H9 (cell line): ENCODE results near the gene PPP1CA. TPM values are rescaled to one million over a fixed set of nuclear protein-coding genes. Genes with fewer than 3 reads are reported as not detected.

Source experiments
- DNase-seq: peaks from one replicate; pipeline ENCODE4 v3.0.0-alpha.2; 2017
- H2AFZ ChIP-seq: one replicate; pipeline ENCODE4 v1.6.1; 2013; ENCODE audit warnings: mild to moderate bottlenecking, low read length, control low read depth, moderate library complexity
- H2AK5ac ChIP-seq: 2 replicates; pipeline ENCODE4 v1.6.1; 2013; ENCODE audit warnings: low read length, control low read depth, mixed read lengths; ENCODE audit not compliant: insufficient read length
- H2BK120ac ChIP-seq: one replicate; pipeline ENCODE4 v1.6.1; 2013; ENCODE audit warnings: low read depth, mild to moderate bottlenecking, low read length, control low read depth, inconsistent platforms; ENCODE audit not compliant: poor library complexity, severe bottlenecking
- H2BK12ac ChIP-seq: 2 replicates; pipeline ENCODE4 v1.6.1; 2013; ENCODE audit warnings: low read length, control low read depth, mixed read lengths, low read depth; ENCODE audit not compliant: insufficient read length
- H2BK15ac ChIP-seq: 2 replicates; pipeline ENCODE4 v1.6.1; 2013; ENCODE audit warnings: low read depth, low read length, control low read depth
- H2BK20ac ChIP-seq: one replicate; pipeline ENCODE4 v1.6.1; 2013; ENCODE audit warnings: low read depth, mild to moderate bottlenecking, low read length, control low read depth, inconsistent platforms; ENCODE audit not compliant: poor library complexity, severe bottlenecking
- H2BK5ac ChIP-seq: 2 replicates; pipeline ENCODE4 v1.6.1; 2013; ENCODE audit warnings: low read length, control low read depth, mixed read lengths; ENCODE audit not compliant: insufficient read length
- H3K14ac ChIP-seq: 2 replicates; pipeline ENCODE4 v1.6.1; 2013; ENCODE audit warnings: low read length, control low read depth; ENCODE audit not compliant: insufficient read depth
- H3K18ac ChIP-seq: 2 replicates; pipeline ENCODE4 v1.6.1; 2013; ENCODE audit warnings: low read depth, mild to moderate bottlenecking, mixed read lengths, low read length, control low read depth; ENCODE audit not compliant: insufficient read length
- H3K23ac ChIP-seq: 2 replicates; pipeline ENCODE4 v1.6.1; 2013; ENCODE audit warnings: low read length, control low read depth, mixed read lengths, low read depth; ENCODE audit not compliant: insufficient read length
- H3K23me2 ChIP-seq: 2 replicates; pipeline ENCODE4 v1.6.1; 2013; ENCODE audit warnings: low read depth, mild to moderate bottlenecking, mixed read lengths, low read length, control low read depth; ENCODE audit not compliant: insufficient read length, poor library complexity, severe bottlenecking
- H3K27ac ChIP-seq: 2 replicates; pipeline ENCODE4 v1.5.1; 2013; ENCODE audit warnings: low read length, control low read depth, mixed read lengths, low read depth; ENCODE audit not compliant: insufficient read length
- H3K27me3 ChIP-seq: 2 replicates; pipeline ENCODE4 v1.6.1; 2013; ENCODE audit warnings: low read length, control low read depth, inconsistent platforms; ENCODE audit not compliant: insufficient read depth
- H3K4ac ChIP-seq: 2 replicates; pipeline ENCODE4 v1.6.1; 2013; ENCODE audit warnings: low read depth, mild to moderate bottlenecking, control low read depth, inconsistent platforms, low read length, moderate library complexity
- H3K4me1 ChIP-seq: 2 replicates; pipeline ENCODE4 v1.6.1; 2013; ENCODE audit warnings: low read length, control low read depth, inconsistent platforms; ENCODE audit not compliant: insufficient read depth
- H3K4me2 ChIP-seq: 2 replicates; pipeline ENCODE4 v1.6.1; 2013; ENCODE audit warnings: low read length, control low read depth, mixed read lengths; ENCODE audit not compliant: insufficient read length, insufficient read depth
- H3K56ac ChIP-seq: 2 replicates; pipeline ENCODE4 v1.6.1; 2013; ENCODE audit warnings: low read depth, mild to moderate bottlenecking, mixed read lengths, low read length, control low read depth; ENCODE audit not compliant: insufficient read length
- H3K79me1 ChIP-seq: 2 replicates; pipeline ENCODE4 v1.6.1; 2013; ENCODE audit warnings: low read depth, mild to moderate bottlenecking, moderate library complexity, low read length, control low read depth, inconsistent platforms; ENCODE audit not compliant: insufficient read depth, poor library complexity, severe bottlenecking
- H3K79me2 ChIP-seq: 2 replicates; pipeline ENCODE4 v1.6.1; 2013; ENCODE audit warnings: low read length, control low read depth, inconsistent platforms; ENCODE audit not compliant: insufficient read depth
- H3K9ac ChIP-seq: 2 replicates; pipeline ENCODE4 v1.6.1; 2013; ENCODE audit warnings: low read length, control low read depth, mixed read lengths; ENCODE audit not compliant: insufficient read length; ENCODE audit errors: extremely low read depth
- H3K9me3 ChIP-seq: one replicate; pipeline ENCODE4 v1.6.1; 2013; ENCODE audit warnings: low read depth, low read length, inconsistent platforms; ENCODE audit not compliant: control insufficient read depth
- H3T11ph ChIP-seq: one replicate; pipeline ENCODE4 v1.6.1; 2013; ENCODE audit warnings: mild to moderate bottlenecking, low read length, control low read depth, inconsistent platforms
- H4K20me1 ChIP-seq: one replicate; pipeline ENCODE4 v1.6.1; 2013; ENCODE audit not compliant: control insufficient read depth, insufficient read length, insufficient read depth
- H4K5ac ChIP-seq: 2 replicates; pipeline ENCODE4 v1.6.1; 2013; ENCODE audit warnings: low read depth, mild to moderate bottlenecking, mixed read lengths, low read length, control low read depth; ENCODE audit not compliant: insufficient read length
- H4K8ac ChIP-seq: replicated peaks from 2 replicates; pipeline ENCODE4 v1.6.1; 2013; ENCODE audit warnings: low read length, control low read depth, mixed read lengths, low read depth; ENCODE audit not compliant: insufficient read length
- H4K91ac ChIP-seq: 2 replicates; pipeline ENCODE4 v1.6.1; 2013; ENCODE audit warnings: low read depth, mild to moderate bottlenecking, moderate library complexity, mixed read lengths, low read length, control low read depth; ENCODE audit not compliant: insufficient read length
- H3K27ac Mint-ChIP-seq, 3 experiments: 2 replicates in 2 of 3; 3 replicates in 1 of 3; pipeline ENCODE4 v1.8.0; 2020 to 2021; ENCODE audit warnings: mixed read lengths in 3 of 3, mild to moderate bottlenecking in 1 of 3, moderate library complexity in 1 of 3
- H3K27me3 Mint-ChIP-seq: 2 replicates; pipeline ENCODE4 v1.8.0; 2021; ENCODE audit warnings: low read depth, mild to moderate bottlenecking, moderate library complexity, mixed read lengths
- H3K36me3 Mint-ChIP-seq, 3 experiments: 2 replicates in 2 of 3; 3 replicates in 1 of 3; pipeline ENCODE4 v1.8.0; 2020 to 2021; ENCODE audit warnings: low read depth in 3 of 3, mixed read lengths in 3 of 3; ENCODE audit not compliant: insufficient read depth in 1 of 3
- H3K4me1 Mint-ChIP-seq, 2 experiments: 2 replicates each; pipeline ENCODE4 v1.8.0; 2020; ENCODE audit warnings: mixed read lengths in 2 of 2
- H3K4me3 Mint-ChIP-seq, 2 experiments: 2 replicates in 1 of 2; 3 replicates in 1 of 2; pipeline ENCODE4 v1.8.0; 2020 to 2021; ENCODE audit warnings: mild to moderate bottlenecking in 2 of 2, mixed read lengths in 2 of 2, moderate library complexity in 1 of 2
- H3K9me3 Mint-ChIP-seq, 2 experiments: 2 replicates in 1 of 2; 3 replicates in 1 of 2; pipeline ENCODE4 v1.8.0; 2020; ENCODE audit warnings: mild to moderate bottlenecking in 2 of 2, mixed read lengths in 2 of 2, moderate library complexity in 1 of 2
- whole genome bisulfite sequencing: extraction: QIAGEN DNeasy Blood & Tissue Kit; methylation state at CpG from one replicate; pipeline ENCODE4 v1.1.7; 2013; ENCODE audit warnings: missing lambda C conversion rate, low lambda C conversion rate, mixed read lengths; ENCODE audit not compliant: insufficient read length; ENCODE audit errors: extremely low coverage; 5-methylcytosine and 5-hydroxymethylcytosine counted together
- total RNA-seq: library from RNA; stranded (reverse); gene quantifications from 2 replicates; pipeline ENCODE4 v1.2.1, GENCODE V29; 2021
- TF ChIP-seq, protein P1 (sequence below): fragments of 200-600 bp; sonication (generic); conservative IDR thresholded peaks from 3 replicates; pipeline ENCODE4 v1.8.0; 2021; ENCODE audit warnings: antibody characterized with exemption, mild to moderate bottlenecking

Gene PPP1CA
- total RNA-seq, 1 experiment from 2014 or later, result 205 TPM

DNA sequence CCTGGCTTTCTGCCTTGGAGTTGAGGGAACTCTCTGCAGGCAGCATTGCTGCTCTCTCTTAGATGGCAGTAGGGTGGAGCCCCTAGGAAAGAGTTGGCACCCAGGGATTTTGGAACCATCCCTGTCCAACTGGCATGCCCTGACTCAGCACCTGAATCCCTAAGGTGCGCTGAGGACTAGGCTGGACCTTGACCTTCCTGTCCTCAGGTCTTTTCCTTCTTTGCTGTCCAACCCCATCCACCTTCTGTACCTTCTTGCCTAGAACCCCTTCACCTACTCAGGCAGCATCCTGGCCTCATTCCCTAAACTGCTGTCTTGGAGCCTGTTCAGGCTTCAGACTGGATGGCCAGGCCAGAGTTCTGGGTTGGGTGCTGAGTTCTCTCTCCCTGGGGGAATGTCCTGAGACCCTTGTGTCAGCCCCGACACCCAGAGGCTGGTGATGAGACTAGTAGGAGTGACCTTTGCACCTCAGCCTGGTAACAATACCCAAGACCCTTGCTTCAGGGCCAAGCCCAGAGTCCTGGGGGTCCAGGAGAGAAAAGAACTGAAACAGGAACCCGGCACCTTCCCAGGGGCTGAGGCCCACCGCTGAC lies 45.8 kb downstream of the PPP1CA start:
- no peak overlapping the region for H4K91ac ChIP-seq
- H2BK12ac ChIP-seq, result no peak overlapping the region
- no peaks in the 10 kb centered on the region for H3K4me1 ChIP-seq
- no peak overlapping the region for H4K5ac ChIP-seq
- no peak overlapping the region for H2AFZ ChIP-seq
- WGBS, result no CpG with 5 or more reads among the region's 4 CpGs
- no peak overlapping the region for H2BK15ac ChIP-seq
- H2AK5ac ChIP-seq, result no peak overlapping the region
- H3K27ac ChIP-seq, result no peak overlapping the region
- no peaks in the 10 kb centered on the region for H3K79me1 ChIP-seq
- H3K4ac ChIP-seq, result no peak overlapping the region
- peaks cover 19% of the 10 kb centered on the region for H3K27me3 Mint-ChIP-seq
- peaks cover 14% of the 10 kb centered on the region for H3K23me2 ChIP-seq
- no peak overlapping the region for H2BK20ac ChIP-seq
- no peaks in the 10 kb centered on the region for H3K9me3 Mint-ChIP-seq
- TF ChIP-seq, protein P1, sequence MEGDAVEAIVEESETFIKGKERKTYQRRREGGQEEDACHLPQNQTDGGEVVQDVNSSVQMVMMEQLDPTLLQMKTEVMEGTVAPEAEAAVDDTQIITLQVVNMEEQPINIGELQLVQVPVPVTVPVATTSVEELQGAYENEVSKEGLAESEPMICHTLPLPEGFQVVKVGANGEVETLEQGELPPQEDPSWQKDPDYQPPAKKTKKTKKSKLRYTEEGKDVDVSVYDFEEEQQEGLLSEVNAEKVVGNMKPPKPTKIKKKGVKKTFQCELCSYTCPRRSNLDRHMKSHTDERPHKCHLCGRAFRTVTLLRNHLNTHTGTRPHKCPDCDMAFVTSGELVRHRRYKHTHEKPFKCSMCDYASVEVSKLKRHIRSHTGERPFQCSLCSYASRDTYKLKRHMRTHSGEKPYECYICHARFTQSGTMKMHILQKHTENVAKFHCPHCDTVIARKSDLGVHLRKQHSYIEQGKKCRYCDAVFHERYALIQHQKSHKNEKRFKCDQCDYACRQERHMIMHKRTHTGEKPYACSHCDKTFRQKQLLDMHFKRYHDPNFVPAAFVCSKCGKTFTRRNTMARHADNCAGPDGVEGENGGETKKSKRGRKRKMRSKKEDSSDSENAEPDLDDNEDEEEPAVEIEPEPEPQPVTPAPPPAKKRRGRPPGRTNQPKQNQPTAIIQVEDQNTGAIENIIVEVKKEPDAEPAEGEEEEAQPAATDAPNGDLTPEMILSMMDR, result no peak
- no peak overlapping the region for H3T11ph ChIP-seq
- no peaks in the 10 kb centered on the region for H3K36me3 Mint-ChIP-seq
- H3K9me3 ChIP-seq, result no peaks in the 10 kb centered on the region
- no peaks in the 10 kb centered on the region for H3K79me2 ChIP-seq
- no peak overlapping the region for H3K9ac ChIP-seq
- no peak overlapping the region for H3K23ac ChIP-seq
- H4K20me1 ChIP-seq, result no peaks in the 10 kb centered on the region
- no peak overlapping the region for H4K8ac ChIP-seq
- H2BK5ac ChIP-seq, result no peak overlapping the region
- no peak overlapping the region for H3K18ac ChIP-seq
- no peak overlapping the region for H3K14ac ChIP-seq
- no peak overlapping the region for H3K4me2 ChIP-seq
- no peak for DNase-seq
- H3K4me3 Mint-ChIP-seq, result 0 out of 5 replicates have a peak overlapping the region, but pooled peaks of 1 of the 2 experiments have one; percentile 17
- H3K27me3 ChIP-seq, result no peaks in the 10 kb centered on the region
- no peak overlapping the region for H3K27ac Mint-ChIP-seq
- H2BK120ac ChIP-seq, result no peak overlapping the region
- peaks cover 37 to 47% of the 10 kb centered on the region in 2 experiments for H3K4me1 Mint-ChIP-seq
- H3K56ac ChIP-seq, result no peak overlapping the region
